A673 (cell line): Measurements from ENCODE around the gene PLSCR1. TPM values are rescaled to one million over a fixed set of nuclear protein-coding genes. Genes with fewer than 3 reads are reported as not detected.

ENCODE experiments used
- BruUV-seq: library from RNA; stranded (reverse); fragments of 400-500 nt; replicated peaks from 2 replicates; lab custom pipeline; 2021; lab: Mats Ljungman, UMichigan
- CTCF ChIA-PET: fragments of 300-600 bp; sonication (Branson Sonifier 250); formaldehyde crosslinking; loops from one replicate; lab custom pipeline; 2022; ENCODE audit warnings: antibody characterized with exemption; lab: Charles Lee
- POLR2A ChIA-PET: fragments of 300-600 bp; sonication (Branson Sonifier 250); formaldehyde crosslinking; loops from one replicate; lab custom pipeline; 2022; ENCODE audit warnings: antibody characterized with exemption; ENCODE audit not compliant: low non-redundant PET; lab: Charles Lee
- DNase-seq: peaks from one replicate; pipeline ENCODE4 v3.0.0-alpha.2; 2015; ENCODE audit warnings: low spot score
- H3K27ac ChIP-seq: fragments of 200-600 bp; sonication (generic); 2 replicates; pipeline ENCODE4 v1.5.1; 2016; ENCODE audit warnings: mixed run types, low read depth, mild to moderate bottlenecking, mixed read lengths, antibody characterized with exemption, low read length; ENCODE audit not compliant: poor library complexity, severe bottlenecking
- H3K27me3 ChIP-seq: fragments of 200-600 bp; sonication (generic); replicated peaks from 2 replicates; pipeline ENCODE4 v1.6.1; 2017; ENCODE audit warnings: mixed run types, low read depth, mild to moderate bottlenecking, mixed read lengths, antibody characterized with exemption, low read length; ENCODE audit not compliant: insufficient read depth, poor library complexity
- H3K36me3 ChIP-seq: fragments of 200-600 bp; sonication (generic); 2 replicates; pipeline ENCODE4 v1.6.1; 2016; ENCODE audit warnings: mixed run types, mild to moderate bottlenecking, mixed read lengths, antibody characterized with exemption, low read length; ENCODE audit not compliant: insufficient read depth, poor library complexity, severe bottlenecking
- H3K4me1 ChIP-seq: fragments of 200-600 bp; sonication (generic); 2 replicates; pipeline ENCODE4 v1.6.1; 2017; ENCODE audit warnings: mixed run types, mild to moderate bottlenecking, mixed read lengths, antibody characterized with exemption, low read length; ENCODE audit not compliant: insufficient read depth, poor library complexity, severe bottlenecking
- H3K4me3 ChIP-seq: fragments of 200-600 bp; sonication (generic); 2 replicates; pipeline ENCODE4 v1.5.1; 2016; ENCODE audit warnings: low read depth, mixed run types, mild to moderate bottlenecking, mixed read lengths, low read length; ENCODE audit not compliant: poor library complexity, severe bottlenecking
- H3K9me3 ChIP-seq: fragments of 200-600 bp; sonication (generic); 2 replicates; pipeline ENCODE4 v1.6.1; 2016; ENCODE audit warnings: mixed run types, low read depth, mild to moderate bottlenecking, mixed read lengths, antibody characterized with exemption, low read length; ENCODE audit not compliant: poor library complexity, severe bottlenecking
- EZH2 ChIP-seq: fragments of 200-600 bp; sonication (generic); IDR thresholded peaks from 2 replicates; pipeline ENCODE4 v1.6.1; 2017; ENCODE audit warnings: borderline replicate concordance, low read depth, mild to moderate bottlenecking, mixed read lengths, antibody characterized with exemption, low read length; ENCODE audit not compliant: poor library complexity, severe bottlenecking
- intact Hi-C: fragments of 100-400 bp; cut with micrococcal nuclease; formaldehyde crosslinking; loops from one replicate; pipeline ENCODE4 v1.10.0; 2022; ENCODE audit not compliant: unreplicated experiment
- total RNA-seq: library from RNA; stranded (reverse); gene quantifications from 2 replicates; pipeline ENCODE4 v1.2.3, GENCODE V29; 2021
- TF ChIP-seq, protein P1 (sequence below): fragments of 300-800, 200-600 bp; sonication (generic); conservative IDR thresholded peaks from 2 replicates; pipeline ENCODE4 v1.5.1; 2017; ENCODE audit warnings: low read depth, mild to moderate bottlenecking, antibody characterized with exemption, low read length, moderate library complexity, mixed read lengths

PLSCR1 gene
- total RNA-seq, 1 experiment from 2014 or later: 49.3 TPM

- DNase-seq: no peak
- H3K4me3 ChIP-seq: no peak overlapping the region
- no TSS peak for BruUV-seq
- intact Hi-C loops: no loop called here
- no peaks in the 10 kb centered on the region for H3K9me3 ChIP-seq
- CTCF ChIA-PET: no interaction called here
- H3K27me3 ChIP-seq: no peaks in the 10 kb centered on the region
- POLR2A ChIA-PET: no interaction called here
- peaks cover 13% of the 10 kb centered on the region for H3K4me1 ChIP-seq
- no peak for TF ChIP-seq EZH2
- H3K27ac ChIP-seq: no peak overlapping the region
- no peaks in the 10 kb centered on the region for H3K36me3 ChIP-seq
Observed at GRCh38 chr3:146496726-146497125, 47.7 kb downstream of the PLSCR1 start.

GRCh38 chr3:146496251-146496650 is 48.2 kb downstream of the PLSCR1 start:
- ChIA-PET POLR2A (no interaction called here), CTCF (no interaction called here)
- Histone ChIP-seq H3K36me3 (no peaks in the 10 kb centered on the region), H3K27ac (no peak overlapping the region), H3K9me3 (no peaks in the 10 kb centered on the region), H3K4me3 (no peak overlapping the region), H3K27me3 (no peaks in the 10 kb centered on the region), H3K4me1 (peaks cover 13% of the 10 kb centered on the region)
- DNase-seq: no peak
- intact Hi-C loops: no loop called here
- TF ChIP-seq EZH2: no peak
- TF ChIP-seq, protein P1, sequence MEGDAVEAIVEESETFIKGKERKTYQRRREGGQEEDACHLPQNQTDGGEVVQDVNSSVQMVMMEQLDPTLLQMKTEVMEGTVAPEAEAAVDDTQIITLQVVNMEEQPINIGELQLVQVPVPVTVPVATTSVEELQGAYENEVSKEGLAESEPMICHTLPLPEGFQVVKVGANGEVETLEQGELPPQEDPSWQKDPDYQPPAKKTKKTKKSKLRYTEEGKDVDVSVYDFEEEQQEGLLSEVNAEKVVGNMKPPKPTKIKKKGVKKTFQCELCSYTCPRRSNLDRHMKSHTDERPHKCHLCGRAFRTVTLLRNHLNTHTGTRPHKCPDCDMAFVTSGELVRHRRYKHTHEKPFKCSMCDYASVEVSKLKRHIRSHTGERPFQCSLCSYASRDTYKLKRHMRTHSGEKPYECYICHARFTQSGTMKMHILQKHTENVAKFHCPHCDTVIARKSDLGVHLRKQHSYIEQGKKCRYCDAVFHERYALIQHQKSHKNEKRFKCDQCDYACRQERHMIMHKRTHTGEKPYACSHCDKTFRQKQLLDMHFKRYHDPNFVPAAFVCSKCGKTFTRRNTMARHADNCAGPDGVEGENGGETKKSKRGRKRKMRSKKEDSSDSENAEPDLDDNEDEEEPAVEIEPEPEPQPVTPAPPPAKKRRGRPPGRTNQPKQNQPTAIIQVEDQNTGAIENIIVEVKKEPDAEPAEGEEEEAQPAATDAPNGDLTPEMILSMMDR: no peak
- BruUV-seq: no TSS peak

DNA sequence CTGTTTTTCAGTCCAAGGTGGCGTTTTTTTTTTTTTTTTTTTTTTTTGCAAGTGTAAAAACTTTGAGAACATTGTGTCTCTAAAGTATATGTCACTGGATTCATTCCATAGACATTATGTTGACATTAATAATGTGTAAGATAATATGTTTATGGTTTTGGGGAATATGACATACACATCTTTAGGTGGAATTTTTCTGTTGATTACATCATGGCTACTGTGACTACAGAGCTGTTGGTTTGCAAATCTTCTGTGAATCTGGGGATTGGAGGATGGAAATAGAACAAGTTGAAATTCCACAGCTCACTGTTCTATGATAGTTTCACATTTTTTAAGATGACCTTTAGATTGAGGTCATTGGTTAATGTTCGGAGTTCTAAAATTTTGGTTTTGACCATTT is 50.6 kb downstream of the PLSCR1 start:
- Histone ChIP-seq H3K4me1 (peaks cover 13% of the 10 kb centered on the region), H3K9me3 (no peaks in the 10 kb centered on the region), H3K27ac (peak overlapping the region; percentile 9), H3K36me3 (no peaks in the 10 kb centered on the region), H3K4me3 (no peak overlapping the region), H3K27me3 (no peaks in the 10 kb centered on the region)
- CTCF ChIA-PET: no interaction called here
- no peak for TF ChIP-seq EZH2
- TF ChIP-seq, protein P1: no peak
- no peak for DNase-seq
- no TSS peak for BruUV-seq
- intact Hi-C loops: no loop called here
- POLR2A ChIA-PET: no interaction called here

- BruUV-seq: no TSS peak
- H3K4me1 ChIP-seq: peaks cover 13% of the 10 kb centered on the region
- peak overlapping the region; percentile 9 for H3K27ac ChIP-seq
- DNase-seq: peak; percentile 54
- intact Hi-C loops: no loop called here
- no peaks in the 10 kb centered on the region for H3K9me3 ChIP-seq
- ChIA-PET CTCF (no interaction called here), POLR2A (no interaction called here)
- H3K4me3 ChIP-seq: no peak overlapping the region
- no peaks in the 10 kb centered on the region for H3K36me3 ChIP-seq
- TF ChIP-seq, protein P1: no peak
- no peak for TF ChIP-seq EZH2
- H3K27me3 ChIP-seq: no peaks in the 10 kb centered on the region
Observed at GRCh38 chr3:146493221-146493620, 51.2 kb downstream of the PLSCR1 start.
